ENCODE results near the gene CGB3. TPM values are rescaled to one million over a fixed set of nuclear protein-coding genes. Genes with fewer than 3 reads are reported as not detected.

Gene CGB3
- total RNA-seq, 1 experiment from 2014 or later = 0.46 TPM

- H3K4me2 ChIP-seq (ENCODE audit: insufficient read depth, insufficient read length, low read length) = peak overlapping the region; percentile 25
- no peak overlapping the region for H2BK120ac ChIP-seq (ENCODE audit: low read depth, low read length, poor library complexity, severe bottlenecking)
- H2AK5ac ChIP-seq (ENCODE audit: insufficient read length, low read length) = no peak overlapping the region
- no peak overlapping the region for H3K27ac ChIP-seq (ENCODE audit: insufficient read length, low read depth, low read length)
- Mint-ChIP-seq H3K4me3 (peak overlapping the region; percentile 54 to 66; a peak in 4 of 5 replicates), H3K9me3 (peaks cover 0 to 1% of the 10 kb centered on the region in 2 experiments; a peak in 2 of 5 replicates), H3K36me3 (ENCODE audit: insufficient read depth in 1 of 3, low read depth in 3 of 3) (peaks cover 8 to 35% (median 33%) of the 10 kb centered on the region in 3 experiments; a peak in 6 of 7 replicates), H3K27ac (no peak overlapping the region), H3K4me1 (peaks cover 15 to 36% of the 10 kb centered on the region in 2 experiments), H3K27me3 (ENCODE audit: low read depth) (peaks cover 39% of the 10 kb centered on the region)
- no peak overlapping the region for H3T11ph ChIP-seq (ENCODE audit: low read length)
- H4K8ac ChIP-seq (replicated peaks; ENCODE audit: insufficient read length, low read depth, low read length) = no peak overlapping the region
- no peak overlapping the region for H2BK20ac ChIP-seq (ENCODE audit: low read depth, low read length, poor library complexity, severe bottlenecking)
- no CpG with 5 or more reads among the region's 62 CpGs for WGBS (ENCODE audit: extremely low coverage, insufficient read length, low lambda C conversion rate)
- H3K56ac ChIP-seq (ENCODE audit: insufficient read length, low read depth, low read length) = no peak overlapping the region
- no peaks in the 10 kb centered on the region for H3K9me3 ChIP-seq (ENCODE audit: control insufficient read depth, low read depth, low read length)
- H3K14ac ChIP-seq (ENCODE audit: insufficient read depth, low read length) = no peak overlapping the region; the same call in 1 of the 2 replicates
- H4K91ac ChIP-seq (ENCODE audit: insufficient read length, low read depth, low read length) = no peak overlapping the region
- TF ChIP-seq CTCF (conservative IDR thresholded peaks at IDR 0.05) = peak; percentile 42
- H4K5ac ChIP-seq (ENCODE audit: insufficient read length, low read depth, low read length) = no peak overlapping the region
- H2BK12ac ChIP-seq (ENCODE audit: insufficient read length, low read depth, low read length) = no peak overlapping the region
- H3K27me3 ChIP-seq (ENCODE audit: insufficient read depth, low read length) = no peaks in the 10 kb centered on the region; the same call in 1 of the 2 replicates
- no peak overlapping the region for H2BK5ac ChIP-seq (ENCODE audit: insufficient read length, low read length)
- peaks cover 4% of the 10 kb centered on the region; the same call in 1 of the 2 replicates for H3K4me1 ChIP-seq (ENCODE audit: insufficient read depth, low read length)
- DNase-seq = peak; percentile 75
- no peak overlapping the region for H3K18ac ChIP-seq (ENCODE audit: insufficient read length, low read depth, low read length)
- no peak overlapping the region for H3K4ac ChIP-seq (ENCODE audit: low read depth, low read length)
- peaks cover 8% of the 10 kb centered on the region for H3K23me2 ChIP-seq (ENCODE audit: insufficient read length, low read depth, low read length, poor library complexity, severe bottlenecking)
- H4K20me1 ChIP-seq (ENCODE audit: control insufficient read depth, insufficient read depth, insufficient read length) = no peaks in the 10 kb centered on the region
- H2AFZ ChIP-seq (ENCODE audit: low read length) = no peak overlapping the region
- H3K23ac ChIP-seq (ENCODE audit: insufficient read length, low read depth, low read length) = no peak overlapping the region
- H3K9ac ChIP-seq (ENCODE audit: extremely low read depth, insufficient read length, low read length) = no peak overlapping the region
- H3K79me2 ChIP-seq (ENCODE audit: insufficient read depth, low read length) = no peaks in the 10 kb centered on the region
- H3K79me1 ChIP-seq (ENCODE audit: insufficient read depth, low read depth, low read length, poor library complexity, severe bottlenecking) = no peaks in the 10 kb centered on the region
- H2BK15ac ChIP-seq (ENCODE audit: low read depth, low read length) = no peak overlapping the region
These were observed 6.3 kb downstream of the CGB3 start for GRCh38 chr19:49017666-49018351.
